Suprapubic skin (tissue), 4 donors: ENCODE results near the gene LRRC1. TPM values are rescaled to one million over a fixed set of nuclear protein-coding genes. Genes with fewer than 3 reads are reported as not detected.

ENCODE experiments used
- DNase-seq, 2 donors: peaks; one replicate each; pipeline ENCODE4 v3.0.0-alpha.2; 2019; ENCODE audit warnings: low spot score in 2 of 2
- H3K27ac ChIP-seq: fragments of 200-600 bp; sonication (generic); one replicate; pipeline ENCODE4 v1.5.1; 2019
- H3K27me3 ChIP-seq: fragments of 200-600 bp; sonication (generic); one replicate; pipeline ENCODE4 v1.5.1; 2019
- H3K36me3 ChIP-seq: fragments of 200-600 bp; sonication (generic); one replicate; pipeline ENCODE4 v1.5.1; 2019
- H3K4me1 ChIP-seq: fragments of 200-600 bp; sonication (generic); one replicate; pipeline ENCODE4 v1.5.1; 2019
- H3K4me3 ChIP-seq: fragments of 200-600 bp; sonication (generic); one replicate; pipeline ENCODE4 v1.5.1; 2019; ENCODE audit warnings: mild to moderate bottlenecking
- H3K9me3 ChIP-seq: fragments of 200-600 bp; sonication (generic); one replicate; pipeline ENCODE4 v1.5.1; 2019
- EP300 ChIP-seq: sonication (generic); formaldehyde crosslinking; IDR thresholded peaks from one replicate; pipeline ENCODE4 v1.6.1; 2017; ENCODE audit warnings: antibody characterized with exemption
- POLR2A ChIP-seq, 2 donors: fragments of 450-650 bp; IDR thresholded peaks; one replicate each; pipeline ENCODE4 v1.6.1; 2017; ENCODE audit warnings: antibody characterized with exemption in 2 of 2, mild to moderate bottlenecking in 2 of 2, moderate library complexity in 2 of 2
- POLR2AphosphoS5 ChIP-seq, 3 donors: sonication (generic); formaldehyde crosslinking; IDR thresholded peaks; one replicate each; pipeline ENCODE4 v1.6.1; 2017; ENCODE audit warnings: antibody characterized with exemption in 3 of 3
- WGBS: methylation state at CpG from one replicate; pipeline ENCODE4 v1.1.5; 2018; 5-methylcytosine and 5-hydroxymethylcytosine counted together
- total RNA-seq, 4 donors: library from RNA; depleted of rRNA; stranded (reverse); fragments of >200 nt; gene quantifications; one replicate each; pipeline ENCODE4 v1.1.0, GENCODE V29; 2016
- TF ChIP-seq, protein P1 (sequence below), 2 donors: fragments of 200-600 bp in 1 of 2; fragments of 450-650 bp in 1 of 2; sonication (generic) in 1 of 2; IDR thresholded peaks; one replicate each; pipeline ENCODE4 v1.5.1; 2016 to 2019; ENCODE audit warnings: antibody characterized with exemption in 2 of 2, mild to moderate bottlenecking in 1 of 2, moderate library complexity in 1 of 2

The LRRC1 gene
- 10 to 100 TPM; 34.6 to 80.9 (median 42.4) TPM for total RNA-seq

DNA sequence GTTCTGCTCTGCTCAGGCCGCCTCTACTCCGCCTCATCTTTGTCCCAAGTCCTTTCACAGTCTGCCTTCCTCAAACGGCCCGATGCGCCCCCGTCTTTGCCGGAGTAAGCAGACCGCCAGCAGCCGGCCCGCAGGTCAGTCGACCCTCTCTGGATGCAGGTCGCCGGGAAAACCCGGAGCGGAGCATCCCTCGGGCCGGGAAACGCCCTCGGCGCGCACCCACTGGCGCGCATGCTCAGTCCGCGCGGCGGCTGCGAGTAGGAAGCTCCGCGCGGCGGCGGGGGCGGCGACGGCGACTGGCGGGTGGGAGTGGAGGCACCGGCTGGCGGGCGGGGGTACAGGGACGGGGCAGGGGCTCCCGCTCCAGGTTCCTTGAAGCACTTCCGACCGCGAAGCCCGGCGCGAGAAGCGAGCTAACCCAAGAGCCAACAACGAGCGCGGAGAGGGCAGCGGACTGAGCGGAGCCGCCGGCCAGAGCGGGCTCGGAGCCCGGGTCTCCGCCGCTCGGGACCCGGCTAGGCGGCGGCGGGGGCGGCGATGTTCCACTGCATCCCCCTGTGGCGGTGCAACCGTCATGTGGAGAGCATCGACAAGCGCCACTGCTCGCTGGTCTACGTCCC is at the start of gene LRRC1:
Gene LRRC1 (plus strand): TSS at position 286 of the 620 bp plus-strand sequence. CDS start 252 bp downstream, at position 538.
- WGBS: under 1% methylated on average over 20 of the region's 75 CpGs
- H3K27ac ChIP-seq: peak within 1 kb of the TSS; percentile 82
- peak within 1 kb of the TSS; percentile 84 for H3K4me3 ChIP-seq
- H3K27me3 ChIP-seq: no peaks in the 10 kb centered on the region
- H3K9me3 ChIP-seq: no peaks in the 10 kb centered on the region
- H3K36me3 ChIP-seq: no peaks in the 10 kb centered on the region
- peaks cover 42% of the 10 kb centered on the region for H3K4me1 ChIP-seq
- DNase-seq: peak; percentile 90 to 92
- TF ChIP-seq, protein P1, sequence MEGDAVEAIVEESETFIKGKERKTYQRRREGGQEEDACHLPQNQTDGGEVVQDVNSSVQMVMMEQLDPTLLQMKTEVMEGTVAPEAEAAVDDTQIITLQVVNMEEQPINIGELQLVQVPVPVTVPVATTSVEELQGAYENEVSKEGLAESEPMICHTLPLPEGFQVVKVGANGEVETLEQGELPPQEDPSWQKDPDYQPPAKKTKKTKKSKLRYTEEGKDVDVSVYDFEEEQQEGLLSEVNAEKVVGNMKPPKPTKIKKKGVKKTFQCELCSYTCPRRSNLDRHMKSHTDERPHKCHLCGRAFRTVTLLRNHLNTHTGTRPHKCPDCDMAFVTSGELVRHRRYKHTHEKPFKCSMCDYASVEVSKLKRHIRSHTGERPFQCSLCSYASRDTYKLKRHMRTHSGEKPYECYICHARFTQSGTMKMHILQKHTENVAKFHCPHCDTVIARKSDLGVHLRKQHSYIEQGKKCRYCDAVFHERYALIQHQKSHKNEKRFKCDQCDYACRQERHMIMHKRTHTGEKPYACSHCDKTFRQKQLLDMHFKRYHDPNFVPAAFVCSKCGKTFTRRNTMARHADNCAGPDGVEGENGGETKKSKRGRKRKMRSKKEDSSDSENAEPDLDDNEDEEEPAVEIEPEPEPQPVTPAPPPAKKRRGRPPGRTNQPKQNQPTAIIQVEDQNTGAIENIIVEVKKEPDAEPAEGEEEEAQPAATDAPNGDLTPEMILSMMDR (IDR thresholded peaks at IDR 0.05): no peak
- TF ChIP-seq POLR2AphosphoS5 (IDR thresholded peaks at IDR 0.05) (no peak), POLR2A (IDR thresholded peaks at IDR 0.05) (peak in 1 of 2 donors; percentile 38), EP300 (peak; percentile 2)

DNA sequence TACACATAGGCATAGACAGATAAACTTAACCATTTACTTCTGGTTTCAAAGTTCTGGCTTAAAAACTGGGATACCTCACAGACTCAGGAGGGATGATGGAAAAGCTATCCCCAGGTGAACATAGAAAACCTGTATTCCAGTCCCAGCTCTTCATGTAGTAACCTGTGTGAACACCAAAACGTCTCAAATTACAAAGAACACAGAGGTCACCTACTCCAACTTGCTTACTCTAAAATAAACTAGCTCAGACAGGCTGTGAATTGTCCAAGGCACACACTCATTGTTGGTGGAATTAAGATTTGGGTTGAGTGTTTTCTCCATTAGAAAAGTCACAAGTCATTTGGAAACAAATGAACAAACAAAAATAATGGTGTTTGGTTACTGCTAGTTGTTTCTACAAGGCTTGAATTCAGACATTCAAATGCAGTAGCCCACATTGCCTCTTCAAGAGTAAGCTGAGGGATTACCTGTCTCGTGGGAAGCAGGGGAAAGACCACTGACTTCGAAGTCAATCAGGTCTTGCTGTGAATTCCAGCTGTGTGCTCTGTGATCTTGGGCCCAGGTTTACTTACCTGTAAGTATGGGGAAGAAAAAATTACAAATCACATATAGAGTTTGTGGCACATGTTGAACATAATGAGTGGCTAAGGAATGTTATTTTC is 48.2 kb upstream of the LRRC1 start:
- H3K9me3 ChIP-seq: no peaks in the 10 kb centered on the region
- H3K4me3 ChIP-seq: no peak overlapping the region
- 28% methylated on average over 3 of the region's 3 CpGs for WGBS
- H3K36me3 ChIP-seq: no peaks in the 10 kb centered on the region
- no peak for DNase-seq
- peak overlapping the region; percentile 18 for H3K27ac ChIP-seq
- H3K4me1 ChIP-seq: peaks cover 7% of the 10 kb centered on the region
- TF ChIP-seq EP300 (no peak), POLR2A (IDR thresholded peaks at IDR 0.05) (no peak), POLR2AphosphoS5 (IDR thresholded peaks at IDR 0.05) (no peak)
- TF ChIP-seq, protein P1 (IDR thresholded peaks at IDR 0.05): no peak
- H3K27me3 ChIP-seq: no peaks in the 10 kb centered on the region

DNA sequence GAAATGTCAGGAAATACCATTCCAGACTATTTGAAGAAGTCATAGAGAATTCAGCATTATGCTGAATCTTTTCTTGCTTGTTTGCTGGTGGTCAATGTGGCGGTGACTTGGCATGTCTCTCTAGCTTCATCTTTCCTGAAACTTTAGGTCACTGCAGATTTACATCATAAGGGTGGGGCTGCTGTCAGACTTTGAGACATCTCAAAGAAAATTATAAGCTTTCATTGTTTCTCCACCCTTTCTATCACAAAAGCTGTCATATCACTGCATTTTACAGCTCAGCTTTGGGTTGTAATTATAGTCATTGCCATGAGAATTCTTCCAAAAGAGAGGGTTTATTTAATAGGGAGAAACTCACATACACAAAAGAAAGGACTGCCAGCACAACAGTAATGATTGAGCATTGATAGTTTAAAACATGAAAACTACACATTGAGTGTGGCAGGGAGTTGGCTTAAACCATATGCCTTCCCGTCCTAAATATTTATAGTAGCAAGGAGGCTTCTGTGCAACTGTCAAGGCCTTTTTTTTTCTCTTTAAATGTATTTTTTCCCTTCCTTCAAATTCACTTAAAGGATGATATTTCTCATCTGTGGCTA is 44.7 kb upstream of the LRRC1 start:
- Histone ChIP-seq H3K4me3 (no peak overlapping the region), H3K27me3 (no peaks in the 10 kb centered on the region), H3K36me3 (no peaks in the 10 kb centered on the region), H3K9me3 (no peaks in the 10 kb centered on the region), H3K4me1 (peaks cover 9% of the 10 kb centered on the region), H3K27ac (no peak overlapping the region)
- TF ChIP-seq, protein P1 (IDR thresholded peaks at IDR 0.05): no peak
- TF ChIP-seq POLR2AphosphoS5 (IDR thresholded peaks at IDR 0.05): no peak
- TF ChIP-seq EP300: no peak
- TF ChIP-seq POLR2A (IDR thresholded peaks at IDR 0.05): no peak
- DNase-seq: no peak
- WGBS: 68% methylated on average over 2 of the region's 2 CpGs

DNA sequence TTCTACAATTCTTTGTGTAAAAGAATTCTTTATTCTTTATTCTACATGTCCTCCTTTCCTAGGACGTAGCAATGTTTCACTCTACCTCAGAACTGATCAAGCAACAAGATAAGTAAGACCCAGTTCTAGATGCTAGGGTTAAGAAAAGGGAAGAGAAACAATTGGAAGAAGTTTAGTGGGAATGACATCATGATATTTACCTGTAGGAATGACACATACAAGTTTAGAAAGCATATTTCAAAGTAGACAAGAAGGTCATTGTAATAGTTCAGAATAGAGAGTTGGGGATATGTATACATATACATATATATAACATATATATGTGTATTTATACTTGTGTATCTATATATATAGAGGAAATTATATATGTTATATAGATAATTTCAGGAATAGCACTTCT is 43.4 kb upstream of the LRRC1 start:
- H3K9me3 ChIP-seq: no peaks in the 10 kb centered on the region
- no peaks in the 10 kb centered on the region for H3K36me3 ChIP-seq
- no peak overlapping the region for H3K4me3 ChIP-seq
- DNase-seq: no peak
- peak overlapping the region; percentile 86 for H3K27ac ChIP-seq
- peaks cover 7% of the 10 kb centered on the region for H3K4me1 ChIP-seq
- TF ChIP-seq EP300 (no peak), POLR2AphosphoS5 (IDR thresholded peaks at IDR 0.05) (no peak), POLR2A (IDR thresholded peaks at IDR 0.05) (no peak)
- TF ChIP-seq, protein P1 (IDR thresholded peaks at IDR 0.05): no peak
- 92% methylated on average over 1 of the region's 1 CpG for WGBS
- no peaks in the 10 kb centered on the region for H3K27me3 ChIP-seq

DNA sequence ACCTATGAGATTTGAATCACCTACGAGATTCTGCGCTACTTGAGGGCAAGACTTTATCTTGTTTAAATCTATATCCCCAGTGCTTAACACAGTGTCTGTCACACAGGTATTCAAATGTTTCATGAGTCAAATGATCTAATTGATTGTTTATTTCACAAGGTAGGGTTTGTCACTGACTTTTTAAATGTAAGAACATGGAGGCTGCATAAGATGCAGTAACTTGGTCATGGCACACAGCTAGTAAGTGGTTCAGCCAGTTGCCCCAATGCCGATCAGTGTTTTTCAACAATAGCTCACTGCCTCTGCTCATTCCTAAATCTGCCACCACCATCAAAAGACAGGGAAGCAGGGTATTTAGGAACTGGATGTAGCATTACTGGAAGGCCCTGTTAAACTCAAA is 42.4 kb upstream of the LRRC1 start:
- peak overlapping the region; percentile 86 for H3K27ac ChIP-seq
- TF ChIP-seq, protein P1 (IDR thresholded peaks at IDR 0.05): no peak
- no peak for TF ChIP-seq POLR2AphosphoS5 (IDR thresholded peaks at IDR 0.05)
- TF ChIP-seq POLR2A (IDR thresholded peaks at IDR 0.05): no peak
- TF ChIP-seq EP300: no peak
- no peak for DNase-seq
- H3K4me3 ChIP-seq: no peak overlapping the region
- no peaks in the 10 kb centered on the region for H3K36me3 ChIP-seq
- H3K4me1 ChIP-seq: peaks cover 7% of the 10 kb centered on the region
- no peaks in the 10 kb centered on the region for H3K9me3 ChIP-seq
- no peaks in the 10 kb centered on the region for H3K27me3 ChIP-seq
- 60% methylated on average over 3 of the region's 3 CpGs for WGBS
